ENCODE data around the gene LRRC74A.
"Not testable (repeated sequence)": the region's sequence is repeated elsewhere in the genome, so short reads cannot be mapped to it uniquely, and the experiment has no call there.

Gene LRRC74A

GRCh38 chr14:76894308-76894707 lies 68.1 kb downstream of the LRRC74A start:
- DNase-seq (ENCODE audit: low read depth), result no peak

GRCh38 chr14:76898006-76898405 lies 71.8 kb downstream of the LRRC74A start:
- not testable (repeated sequence) for DNase-seq (ENCODE audit: low read depth)

GRCh38 chr14:76900682-76901081 lies 74.5 kb downstream of the LRRC74A start:
- no peak for DNase-seq (ENCODE audit: low read depth)

- no peak for DNase-seq (ENCODE audit: low read depth)
These were observed 75.2 kb downstream of the LRRC74A start for GRCh38 chr14:76901171-76902055.

GRCh38 chr14:76902591-76902990 lies 76.4 kb downstream of the LRRC74A start:
- DNase-seq (ENCODE audit: low read depth), result no peak

GRCh38 chr14:76904100-76904739 lies 78.0 kb downstream of the LRRC74A start:
- no peak for DNase-seq (ENCODE audit: low read depth)

- DNase-seq (ENCODE audit: low read depth), result peak; percentile 60
These were observed 78.7 kb downstream of the LRRC74A start for GRCh38 chr14:76904740-76905569.

- DNase-seq (ENCODE audit: low read depth), result no peak
These were observed 82.6 kb downstream of the LRRC74A start for GRCh38 chr14:76908834-76909233.

GRCh38 chr14:76909266-76909665 lies 83.1 kb downstream of the LRRC74A start:
- DNase-seq (ENCODE audit: low read depth), result no peak

- no peak for DNase-seq (ENCODE audit: low read depth)
These were observed 84.2 kb downstream of the LRRC74A start for GRCh38 chr14:76910371-76910890.

- no peak for DNase-seq (ENCODE audit: low read depth)
These were observed 85.3 kb downstream of the LRRC74A start for GRCh38 chr14:76911473-76911872.

- DNase-seq (ENCODE audit: low read depth), result not testable (repeated sequence)
These were observed 88.4 kb downstream of the LRRC74A start for GRCh38 chr14:76914533-76915081.

GRCh38 chr14:76916040-76916715 lies 90.0 kb downstream of the LRRC74A start:
- DNase-seq (ENCODE audit: low read depth), result no peak

- no peak for DNase-seq (ENCODE audit: low read depth)
These were observed 91.0 kb downstream of the LRRC74A start for GRCh38 chr14:76917158-76917596.

GRCh38 chr14:76917745-76918255 lies 91.6 kb downstream of the LRRC74A start:
- no peak for DNase-seq (ENCODE audit: low read depth)

- no peak for DNase-seq (ENCODE audit: low read depth)
These were observed 92.1 kb downstream of the LRRC74A start for GRCh38 chr14:76918256-76918781.

GRCh38 chr14:76918782-76919394 lies 92.7 kb downstream of the LRRC74A start:
- no peak for DNase-seq (ENCODE audit: low read depth)
